ENCODE data around the gene VANGL1.

VANGL1 gene

GRCh38 chr1:115647047-115647446 is 5.3 kb downstream of the VANGL1 start:
- no peak for DNase-seq

GRCh38 chr1:115647507-115647906 is 5.7 kb downstream of the VANGL1 start:
- DNase-seq: no peak

- DNase-seq: no peak
Measured at GRCh38 chr1:115647919-115648650, 6.3 kb downstream of the VANGL1 start.

- DNase-seq: no peak
Measured at GRCh38 chr1:115648717-115649691, 7.2 kb downstream of the VANGL1 start.

- DNase-seq: no peak
Measured at GRCh38 chr1:115649964-115650363, 8.2 kb downstream of the VANGL1 start.

GRCh38 chr1:115650961-115651360 is 9.2 kb downstream of the VANGL1 start:
- DNase-seq: no peak

GRCh38 chr1:115651391-115651790 is 9.6 kb downstream of the VANGL1 start:
- no peak for DNase-seq

- DNase-seq: no peak
Measured at GRCh38 chr1:115652236-115652788, 10.5 kb downstream of the VANGL1 start.

- no peak for DNase-seq
Measured at GRCh38 chr1:115654125-115654524, 12.4 kb downstream of the VANGL1 start.

GRCh38 chr1:115654663-115655305 is 13.0 kb downstream of the VANGL1 start:
- DNase-seq: no peak

- no peak for DNase-seq
Measured at GRCh38 chr1:115655306-115655663, 13.5 kb downstream of the VANGL1 start.

- no peak for DNase-seq
Measured at GRCh38 chr1:115655916-115656315, 14.1 kb downstream of the VANGL1 start.

GRCh38 chr1:115656461-115657077 is 14.8 kb downstream of the VANGL1 start:
- no peak for DNase-seq

- DNase-seq: no peak
Measured at GRCh38 chr1:115658646-115659045, 16.9 kb downstream of the VANGL1 start.

GRCh38 chr1:115660151-115660550 is 18.4 kb downstream of the VANGL1 start:
- DNase-seq: no peak

- no peak for DNase-seq
Measured at GRCh38 chr1:115661157-115661556, 19.4 kb downstream of the VANGL1 start.

GRCh38 chr1:115665319-115666096 is 23.7 kb downstream of the VANGL1 start:
- no peak for DNase-seq

- DNase-seq: no peak
Measured at GRCh38 chr1:115666206-115666605, 24.4 kb downstream of the VANGL1 start.

- no peak for DNase-seq
Measured at GRCh38 chr1:115666702-115667101, 24.9 kb downstream of the VANGL1 start.

GRCh38 chr1:115668579-115668978 is 26.8 kb downstream of the VANGL1 start:
- DNase-seq: no peak

GRCh38 chr1:115669002-115669673 is 27.4 kb downstream of the VANGL1 start:
- no peak for DNase-seq
